ENCODE results near the gene STK11IP.

STK11IP gene

DNA sequence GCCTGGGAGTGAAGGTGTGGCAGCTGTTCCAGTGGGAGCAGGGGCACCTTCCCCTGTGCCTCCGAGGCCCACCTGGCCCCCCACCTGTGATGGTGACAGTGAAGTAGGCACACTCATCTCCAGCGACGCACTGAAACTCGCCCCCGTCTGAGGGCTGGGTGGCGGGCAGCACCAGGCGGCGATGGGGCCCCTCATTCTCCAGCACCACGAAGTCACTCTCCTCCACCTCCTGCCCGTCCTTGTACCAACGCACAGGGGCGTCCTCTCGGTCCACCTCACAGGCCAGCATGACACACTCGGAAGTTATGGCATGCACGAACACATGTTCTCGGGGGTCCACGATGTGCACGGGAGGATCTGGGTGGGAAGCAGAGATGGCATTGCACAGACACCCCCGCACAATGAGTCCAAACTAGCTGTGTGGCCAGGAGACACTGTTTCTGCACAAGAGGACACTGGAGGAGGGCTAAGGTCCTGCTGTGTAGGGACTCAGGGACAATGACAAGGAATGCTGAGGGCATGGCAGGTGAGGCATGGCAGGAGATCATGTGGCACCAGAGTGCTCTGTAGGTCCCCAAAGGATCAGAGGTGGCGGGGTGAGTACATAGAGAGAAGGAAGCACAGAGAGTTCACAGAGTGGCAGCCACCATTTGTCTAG, 34.3 kb upstream of the STK11IP start:
- DNase-seq, result no peak

DNA sequence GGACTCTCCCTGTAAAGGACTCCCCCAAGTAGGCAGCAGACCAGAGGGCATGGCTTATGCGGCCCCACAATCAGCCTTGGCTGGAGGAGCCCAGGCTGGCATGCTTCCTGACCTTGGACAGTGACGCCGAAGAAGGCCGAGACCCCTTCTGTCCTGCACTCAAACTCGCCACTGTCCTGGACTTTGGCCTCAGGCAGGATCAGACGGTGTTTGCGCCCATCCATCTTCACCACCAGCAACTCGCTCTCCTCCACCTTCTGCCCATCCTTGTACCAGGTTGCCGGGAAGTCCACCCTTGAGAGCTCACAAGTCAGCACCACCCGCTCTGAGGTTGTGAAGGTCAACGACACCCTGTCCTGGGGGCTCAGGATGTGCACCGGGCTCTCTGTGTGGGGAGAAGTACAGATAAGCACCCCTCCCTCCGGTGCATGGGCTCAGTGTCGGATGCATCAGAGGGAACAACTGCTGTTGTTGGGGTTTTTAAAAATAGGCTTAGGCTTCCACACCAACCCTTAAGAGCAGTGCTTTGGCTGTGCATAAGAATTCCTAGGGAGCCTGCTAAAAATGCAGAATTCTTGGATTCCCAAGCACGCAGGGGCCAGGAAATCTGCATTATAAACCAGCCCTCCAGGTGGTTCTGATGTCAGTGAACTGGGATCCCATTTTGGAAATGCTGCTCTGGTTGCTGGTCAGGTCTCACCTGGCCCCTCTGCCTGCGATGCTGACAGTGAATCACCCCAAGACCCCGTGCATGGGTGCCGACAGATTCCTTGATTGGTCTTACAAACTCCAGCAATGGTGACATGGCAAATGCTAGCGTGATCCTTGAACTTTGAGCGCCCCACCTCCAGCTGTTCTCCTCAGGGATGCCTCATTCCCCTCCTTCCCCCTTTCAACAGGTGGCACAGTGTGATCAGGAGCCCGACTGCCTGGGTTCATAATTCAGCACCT, 32.3 kb upstream of the STK11IP start:
- DNase-seq, result no peak

DNA sequence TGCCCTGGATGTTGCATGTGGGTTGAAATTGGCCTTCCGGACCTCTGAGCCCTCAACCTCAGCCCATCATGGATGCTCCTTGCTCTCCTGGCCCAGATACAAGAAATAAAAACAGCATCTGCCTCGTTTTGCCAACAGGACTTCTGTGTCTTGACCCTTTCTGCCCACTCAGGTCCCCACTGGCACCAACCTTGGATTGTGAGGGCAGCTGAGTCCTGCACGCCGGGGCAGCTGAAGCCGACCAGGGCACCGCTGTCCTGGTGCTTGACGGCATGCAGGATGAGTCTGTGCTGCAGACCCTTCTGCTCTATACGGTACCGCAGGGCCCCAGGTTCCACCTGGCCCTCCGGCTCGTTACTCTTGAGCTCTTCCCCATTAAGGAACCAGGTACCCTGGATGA, 31.0 kb upstream of the STK11IP start:
- no peak for DNase-seq

DNA sequence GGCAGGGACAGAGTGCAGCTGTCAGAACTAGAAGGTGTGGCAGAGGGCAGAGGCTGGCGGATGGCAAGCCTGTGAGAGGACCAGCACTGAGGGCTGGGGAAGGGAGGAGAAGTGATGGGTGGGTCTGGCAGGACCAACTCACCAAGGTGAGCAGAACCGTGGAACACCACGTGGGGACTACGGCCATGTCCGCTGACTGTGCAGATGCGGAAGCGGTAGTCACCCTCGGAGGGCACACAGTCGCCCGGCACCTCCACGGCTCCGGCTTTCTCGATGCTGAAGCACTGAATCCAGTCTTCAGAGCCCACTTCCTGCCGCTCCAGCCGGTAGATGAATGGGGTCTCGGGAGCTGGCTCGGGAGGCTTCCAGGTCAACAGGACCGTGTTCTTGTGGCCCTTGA, 30.5 kb upstream of the STK11IP start:
- DNase-seq, result no peak

DNA sequence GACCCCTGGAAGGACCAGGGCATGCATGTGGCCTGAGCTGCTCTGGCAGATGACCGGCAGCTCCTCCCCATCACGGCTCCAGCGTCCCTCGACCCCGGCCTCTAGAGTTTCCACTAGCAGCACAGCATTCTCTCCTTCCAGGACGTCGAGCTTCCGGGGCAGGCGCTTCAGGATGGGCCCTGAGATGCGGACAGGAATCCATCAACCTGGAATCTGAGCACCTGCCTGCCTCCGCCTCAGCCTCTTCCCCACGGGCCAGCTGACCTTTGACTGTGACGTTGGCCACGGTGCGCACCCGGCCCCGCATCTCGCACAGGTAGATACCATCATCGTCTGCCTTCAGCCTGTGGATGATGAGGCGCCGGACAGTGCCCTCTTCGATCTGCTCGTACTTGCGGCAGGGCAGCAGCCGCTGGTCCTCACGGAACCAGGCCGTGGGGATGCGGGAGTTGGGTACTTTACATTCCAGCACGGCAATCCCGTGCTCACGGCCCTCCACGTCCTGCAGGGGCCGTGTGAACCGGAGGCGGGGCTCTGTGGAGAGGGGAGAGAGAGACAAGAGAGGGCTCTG, 29.8 kb upstream of the STK11IP start:
- DNase-seq, result no peak

DNA sequence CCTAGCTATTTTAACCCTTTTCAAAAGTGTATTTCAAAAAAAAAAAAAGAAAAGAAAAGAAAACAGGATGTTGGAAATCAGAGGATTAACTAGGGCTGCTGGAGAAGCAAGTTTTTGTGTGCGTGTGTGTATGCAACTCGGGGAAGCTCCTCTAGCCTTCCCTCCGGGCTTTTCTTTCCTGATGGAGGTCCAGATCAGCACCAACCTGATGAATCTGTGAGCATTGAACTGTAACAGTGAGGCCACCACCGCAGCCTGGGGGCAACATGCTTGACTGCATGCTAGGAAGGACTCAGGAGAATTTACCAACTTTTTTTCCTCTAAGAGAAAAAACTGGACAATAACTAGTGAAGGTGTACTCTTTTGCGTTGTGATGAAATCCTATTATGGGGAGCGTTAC, 28.6 kb upstream of the STK11IP start:
- no peak for DNase-seq

DNA sequence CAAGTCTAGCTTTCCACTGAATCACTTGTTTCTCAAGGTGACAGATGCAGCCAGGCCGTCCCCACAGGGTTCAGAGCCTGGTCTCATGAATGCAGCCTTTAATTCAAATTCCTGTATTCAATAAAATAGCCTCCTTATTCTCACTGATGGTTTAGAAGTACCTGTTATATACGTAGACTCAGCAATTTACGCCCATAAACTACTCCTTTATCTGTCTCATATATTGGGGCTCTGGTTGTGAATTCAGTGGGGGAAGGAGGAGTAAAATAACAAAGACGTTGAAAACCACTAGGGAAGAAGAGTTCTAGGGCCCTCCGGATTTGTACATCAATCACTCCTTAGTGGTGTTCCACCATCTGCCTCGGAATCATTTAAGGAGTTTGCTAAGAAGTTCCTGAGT, 28.0 kb upstream of the STK11IP start:
- no peak for DNase-seq

DNA sequence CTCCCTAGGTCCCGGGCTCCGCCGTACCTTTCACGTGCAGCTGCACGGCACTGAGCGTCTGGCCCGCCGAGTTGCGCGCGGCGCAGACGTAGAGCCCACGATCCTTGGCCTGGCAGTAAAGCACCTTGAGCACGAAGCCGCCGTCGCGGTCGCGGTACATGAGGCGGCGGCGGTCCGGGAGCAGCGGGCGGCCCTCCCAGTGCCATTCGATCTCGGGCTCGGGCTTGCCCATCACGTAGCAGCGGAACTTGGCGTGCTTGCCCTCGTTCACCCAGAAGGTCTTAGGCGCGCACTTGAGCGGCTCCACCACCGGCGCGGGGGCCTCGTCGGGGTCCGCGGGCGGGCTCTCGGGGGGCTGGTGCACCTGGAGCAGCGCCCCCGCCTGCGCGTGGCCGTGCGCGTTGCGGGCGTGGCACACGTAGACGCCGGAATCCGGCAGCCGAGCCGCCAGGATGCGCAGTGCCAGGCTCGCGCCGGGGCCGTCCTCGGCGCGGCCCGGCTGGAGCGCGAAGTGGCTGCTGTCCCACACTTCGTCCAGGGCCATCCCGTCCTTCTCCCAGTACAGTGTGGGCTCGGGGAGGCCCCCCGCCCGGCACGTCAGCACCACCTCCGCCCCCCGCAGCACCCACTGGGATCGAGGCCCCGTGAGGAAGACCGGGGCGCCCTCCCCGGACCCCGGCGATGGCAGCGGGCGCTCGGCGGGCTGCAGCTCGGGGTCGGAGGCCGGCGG, 27.3 kb upstream of the STK11IP start:
- DNase-seq, result no peak

DNA sequence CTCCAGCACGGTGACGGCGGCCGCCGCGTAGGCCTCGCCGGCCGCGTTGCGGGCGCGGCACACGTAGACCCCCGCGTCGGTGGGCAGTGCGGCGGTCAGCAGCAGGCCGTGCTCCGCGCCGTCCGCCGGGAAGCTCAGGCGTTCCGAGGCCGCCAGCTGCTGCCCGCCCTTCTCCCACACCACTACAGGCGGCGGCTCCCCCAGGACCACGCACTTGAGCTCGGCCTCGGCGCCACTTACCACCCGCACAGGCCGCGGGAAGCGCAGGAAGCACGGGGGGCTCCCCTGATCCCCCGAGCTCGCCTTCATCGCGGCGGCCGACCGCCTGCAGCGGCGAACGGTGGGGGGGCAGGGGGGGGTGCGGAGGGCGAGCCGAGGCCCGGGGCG, 26.7 kb upstream of the STK11IP start:
- no peak for DNase-seq

DNA sequence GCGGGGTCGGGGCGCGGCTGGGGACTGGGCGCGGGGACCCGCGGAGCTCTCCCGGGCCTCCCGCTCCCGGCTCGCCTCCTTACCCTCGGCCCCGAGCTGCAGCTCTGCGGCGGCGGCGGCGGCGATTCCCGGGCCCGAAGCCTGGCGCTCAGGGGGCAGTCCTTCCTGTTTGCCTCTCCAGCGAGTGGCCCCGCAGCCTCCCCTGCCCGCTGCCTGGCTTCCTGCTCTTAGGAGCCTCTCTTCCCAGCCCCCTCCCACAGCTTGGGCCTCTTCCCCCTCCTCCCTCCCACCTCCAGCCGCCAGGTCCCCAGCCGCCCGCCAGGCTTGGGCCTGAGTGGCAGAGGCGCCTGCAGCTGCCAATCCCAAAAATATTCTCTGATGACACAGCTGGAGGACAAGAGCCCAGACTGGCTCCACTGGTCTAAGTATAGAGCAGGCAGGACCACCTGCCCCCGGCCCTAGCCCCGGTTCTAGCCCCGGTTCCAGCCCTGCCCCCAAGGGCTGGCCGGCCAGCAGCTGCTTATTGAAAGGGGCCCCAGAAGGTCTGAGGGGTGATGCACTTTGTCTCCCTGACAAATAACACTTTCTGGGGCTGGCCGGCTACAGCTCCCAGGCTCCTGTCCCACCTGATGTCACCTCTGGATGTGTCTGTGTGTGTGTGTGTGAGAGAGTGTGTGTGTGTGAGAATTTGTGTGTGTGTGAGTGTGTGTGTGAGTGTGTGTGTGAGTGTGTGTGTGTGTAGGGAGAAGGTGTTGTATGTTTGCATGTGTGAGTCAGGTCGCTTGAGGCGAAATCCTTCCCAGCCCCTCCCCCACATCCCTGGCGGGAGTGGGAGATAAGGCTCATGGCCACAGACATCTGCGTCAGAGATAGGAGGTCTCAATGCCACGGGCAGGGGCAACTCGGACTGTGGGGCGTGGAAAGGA, 26.1 kb upstream of the STK11IP start, which contains the start of gene OBSL1:
TSS of gene OBSL1 (minus strand) at position 229 of the 926 bp plus-strand sequence. CDS start 307 bp downstream, outside the sequence.
- peak; percentile 41 for DNase-seq

DNA sequence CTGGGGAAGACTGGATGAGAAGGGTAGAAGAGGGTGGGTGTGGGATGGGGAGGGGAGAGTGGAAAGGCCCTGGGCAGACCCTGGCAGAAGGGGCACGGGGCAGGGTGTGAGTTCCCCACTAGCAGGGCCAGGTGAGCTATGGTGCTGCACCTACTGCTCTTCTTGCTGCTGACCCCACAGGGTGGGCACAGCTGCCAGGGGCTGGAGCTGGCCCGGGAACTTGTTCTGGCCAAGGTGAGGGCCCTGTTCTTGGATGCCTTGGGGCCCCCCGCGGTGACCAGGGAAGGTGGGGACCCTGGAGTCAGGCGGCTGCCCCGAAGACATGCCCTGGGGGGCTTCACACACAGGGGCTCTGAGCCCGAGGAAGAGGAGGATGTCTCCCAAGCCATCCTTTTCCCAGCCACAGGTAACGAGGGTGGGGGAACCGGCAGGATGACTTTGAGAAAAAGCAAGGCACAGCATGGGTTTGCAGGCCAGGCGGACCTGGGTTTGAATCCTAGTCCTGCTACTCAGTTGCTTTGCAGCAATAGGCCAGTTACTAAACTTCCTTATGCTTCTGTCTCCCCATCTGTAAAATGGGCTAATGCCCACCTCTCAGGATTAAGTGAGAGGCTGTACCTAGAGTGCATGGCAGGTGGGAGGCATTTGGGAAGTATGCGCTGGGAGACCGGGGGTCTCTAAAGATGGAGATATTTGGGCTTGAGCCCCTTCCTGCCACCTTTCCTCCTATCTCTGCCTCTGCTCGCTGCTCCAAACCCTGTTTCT, 25.2 kb upstream of the STK11IP start, which contains the start of gene INHA:
TSS of gene INHA (plus strand) at position 74 of the 765 bp plus-strand sequence. CDS start at position 139, 65 bp downstream.
- no peak for DNase-seq

DNA sequence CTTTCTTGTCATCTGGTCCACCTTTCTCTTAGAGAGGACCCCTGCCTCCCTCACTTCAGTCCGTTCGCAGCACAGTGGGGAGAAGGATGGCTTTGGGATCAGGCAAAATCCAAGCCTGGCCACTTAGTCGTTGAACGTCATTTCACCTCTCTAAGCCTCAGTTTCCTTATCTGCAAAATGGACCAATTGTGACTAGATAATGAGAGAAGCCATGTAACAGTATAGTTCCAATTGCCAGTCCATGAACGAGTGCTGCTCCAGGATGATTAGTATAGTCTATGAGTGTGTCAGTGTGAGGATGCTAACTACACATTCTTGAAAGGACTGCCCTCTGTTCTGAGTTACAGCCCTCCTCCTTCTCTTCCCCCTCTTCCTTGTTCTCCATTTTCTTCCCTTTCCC, 24.5 kb upstream of the STK11IP start:
- DNase-seq, result no peak

DNA sequence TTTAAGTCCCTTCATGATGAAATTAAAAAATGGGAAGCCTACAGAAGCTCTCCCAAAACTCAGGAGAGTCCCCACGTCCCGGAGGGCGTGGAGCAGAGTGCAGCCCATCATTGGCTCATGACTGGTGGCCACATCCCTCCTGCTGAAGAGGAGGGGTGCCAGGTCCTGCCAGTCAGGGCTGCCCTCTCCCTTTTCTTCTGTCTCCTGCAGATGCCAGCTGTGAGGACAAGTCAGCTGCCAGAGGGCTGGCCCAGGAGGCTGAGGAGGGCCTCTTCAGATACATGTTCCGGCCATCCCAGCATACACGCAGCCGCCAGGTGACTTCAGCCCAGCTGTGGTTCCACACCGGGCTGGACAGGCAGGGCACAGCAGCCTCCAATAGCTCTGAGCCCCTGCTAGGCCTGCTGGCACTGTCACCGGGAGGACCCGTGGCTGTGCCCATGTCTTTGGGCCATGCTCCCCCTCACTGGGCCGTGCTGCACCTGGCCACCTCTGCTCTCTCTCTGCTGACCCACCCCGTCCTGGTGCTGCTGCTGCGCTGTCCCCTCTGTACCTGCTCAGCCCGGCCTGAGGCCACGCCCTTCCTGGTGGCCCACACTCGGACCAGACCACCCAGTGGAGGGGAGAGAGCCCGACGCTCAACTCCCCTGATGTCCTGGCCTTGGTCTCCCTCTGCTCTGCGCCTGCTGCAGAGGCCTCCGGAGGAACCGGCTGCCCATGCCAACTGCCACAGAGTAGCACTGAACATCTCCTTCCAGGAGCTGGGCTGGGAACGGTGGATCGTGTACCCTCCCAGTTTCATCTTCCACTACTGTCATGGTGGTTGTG, 23.0 kb upstream of the STK11IP start:
- DNase-seq, result no peak

DNA sequence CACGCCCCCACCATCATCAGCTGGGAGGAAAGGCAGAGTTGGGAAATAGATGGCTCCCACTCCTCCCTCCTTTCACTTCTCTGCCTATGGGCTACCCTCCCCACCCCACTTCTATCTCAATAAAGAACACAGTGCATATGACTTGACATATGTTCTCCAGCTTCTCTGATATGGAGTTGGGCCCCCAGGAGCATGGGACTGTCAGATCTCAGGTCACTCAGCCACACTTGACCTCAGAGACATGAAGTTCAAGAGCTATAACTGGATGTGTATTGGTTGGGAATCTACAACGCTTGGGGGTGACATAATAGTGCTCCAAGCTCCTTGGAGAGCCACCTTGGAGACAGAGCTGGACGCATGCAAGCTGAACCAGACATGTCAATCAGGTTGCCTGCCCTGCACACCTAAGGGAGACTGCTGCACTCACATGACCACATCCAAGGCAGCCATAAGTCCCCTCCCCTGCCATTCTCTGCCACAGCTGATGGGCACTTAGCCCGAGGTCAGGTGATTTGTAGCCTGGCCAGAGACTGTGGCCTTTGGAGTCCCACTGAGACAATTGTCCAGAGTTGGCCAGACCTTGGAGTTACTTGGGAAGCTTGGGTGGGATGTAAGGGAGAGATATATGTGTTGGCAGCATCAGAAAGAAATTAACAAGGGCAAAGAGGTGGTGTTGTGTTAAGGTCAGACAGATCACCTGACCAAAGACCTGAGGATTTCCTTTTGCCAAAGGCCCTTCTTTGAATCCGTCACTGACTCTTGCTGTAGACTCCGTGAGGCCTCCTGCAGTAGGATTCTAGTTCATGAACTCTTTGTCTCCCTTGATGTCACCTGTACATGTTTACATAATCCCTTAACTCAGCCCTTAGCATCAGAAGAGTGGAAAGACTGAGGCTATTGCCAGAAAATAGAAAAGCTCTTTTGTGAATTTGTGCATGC, 21.8 kb upstream of the STK11IP start:
- DNase-seq, result no peak

DNA sequence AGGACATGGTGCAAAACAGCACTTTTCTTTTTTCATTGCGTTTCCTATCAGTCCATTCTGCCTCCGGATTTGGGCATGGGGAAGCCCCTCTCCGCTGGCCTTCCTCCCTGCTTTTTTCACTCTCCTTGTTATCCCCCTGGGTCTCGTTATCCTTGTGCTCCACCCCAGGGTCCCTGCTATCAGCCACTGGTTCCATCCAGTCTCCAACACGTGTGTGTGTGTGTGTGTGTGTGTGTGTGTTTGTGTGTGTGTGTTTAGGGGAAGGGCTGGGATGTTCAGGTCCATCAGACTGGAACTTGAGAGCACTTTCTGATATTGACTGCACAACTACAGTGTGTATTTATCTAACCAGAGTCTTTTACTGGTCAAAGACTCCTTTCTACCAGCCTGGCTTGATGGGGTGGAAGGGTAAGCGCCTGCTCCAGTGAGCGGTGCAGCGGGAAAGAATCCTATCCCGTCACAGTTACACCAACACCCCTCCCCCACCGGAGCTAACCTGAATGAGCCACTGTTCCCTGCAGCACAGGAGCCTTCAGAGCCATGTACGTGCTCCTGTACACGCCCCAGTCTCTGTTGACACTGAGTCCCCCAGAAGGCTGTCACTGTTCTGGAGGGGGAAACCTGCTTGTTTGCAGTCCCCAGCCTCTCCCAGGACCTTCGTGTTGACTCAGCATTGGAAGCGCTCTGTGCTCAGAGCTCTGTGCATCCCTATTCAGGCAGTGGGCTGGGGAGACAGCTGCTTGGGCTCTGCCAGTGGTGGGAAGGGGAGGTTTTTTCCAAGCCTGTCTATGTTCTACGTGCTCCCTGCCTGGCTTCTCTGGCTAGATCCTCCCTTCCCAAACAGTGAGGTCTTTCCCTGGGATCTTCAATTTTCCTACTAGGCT, 20.9 kb upstream of the STK11IP start:
- DNase-seq, result no peak

DNA sequence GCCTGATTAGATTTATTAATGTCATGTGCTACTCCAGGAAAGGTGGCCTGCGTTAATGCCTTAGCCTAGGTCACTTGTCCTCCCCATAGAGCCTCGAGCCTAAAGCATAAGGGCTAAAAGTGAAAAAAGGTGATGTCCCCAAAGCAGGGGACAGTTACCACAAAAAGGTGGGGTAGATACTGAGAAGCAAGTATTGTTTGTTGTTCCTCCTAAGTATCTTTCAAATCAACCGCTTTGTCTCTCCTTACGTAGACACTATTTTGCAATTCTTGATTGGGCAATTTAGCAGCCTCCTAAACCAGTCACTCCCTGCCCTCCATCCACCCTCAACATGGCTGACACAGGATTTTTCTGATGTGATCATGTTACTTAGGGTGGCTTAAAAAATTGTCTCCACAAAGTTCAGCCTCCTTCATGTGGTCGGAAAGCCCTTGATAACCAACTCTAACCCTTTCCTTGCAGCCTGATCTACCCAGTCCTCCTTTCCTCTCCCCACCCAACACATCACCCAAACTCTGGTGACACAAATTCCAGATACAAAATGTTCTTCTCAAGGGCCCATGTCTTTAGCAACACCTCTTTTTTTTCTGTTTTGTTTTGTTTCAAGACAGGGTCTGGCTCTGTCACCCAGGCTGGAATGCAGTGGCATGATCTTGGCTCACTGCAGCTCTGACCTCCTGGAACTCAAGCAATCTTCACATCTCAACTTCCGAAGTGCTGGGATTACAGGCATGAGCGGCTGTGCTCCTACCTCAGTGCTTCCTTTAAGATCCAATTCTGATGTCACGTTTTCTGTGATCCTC, 18.6 kb upstream of the STK11IP start:
- no peak for DNase-seq

DNA sequence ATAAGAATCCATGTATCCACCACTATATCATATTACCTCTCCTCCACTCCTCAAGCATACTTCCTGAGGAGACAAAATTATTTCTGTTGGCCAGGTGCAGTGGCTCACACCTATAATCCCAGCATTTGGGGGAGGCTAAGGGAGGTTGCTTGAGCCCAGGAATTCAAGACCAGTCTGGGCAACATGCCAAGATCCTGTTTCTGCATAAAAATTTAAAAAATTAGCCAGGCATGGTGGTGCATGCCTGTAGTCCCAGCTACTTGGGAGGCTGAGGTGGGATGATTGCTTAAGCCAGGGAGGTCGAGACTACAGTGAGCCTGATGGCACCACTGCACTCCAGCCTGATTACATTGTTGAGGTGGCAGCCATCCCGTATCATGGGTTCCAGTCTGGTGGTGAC, 16.3 kb upstream of the STK11IP start:
- DNase-seq, result no peak
